Activated CD4-positive, CD25-positive, alpha-beta regulatory T cell treated with anti-CD3 and anti-CD28 coated beads, Interleukin-2, amount 50 U/mL, for 72 hours (primary cell): Measurements from ENCODE around the gene POLR3A.

Experiments
- DNase-seq: peaks from one replicate; pipeline ENCODE4 v3.0.0; 2021

Gene POLR3A

DNA sequence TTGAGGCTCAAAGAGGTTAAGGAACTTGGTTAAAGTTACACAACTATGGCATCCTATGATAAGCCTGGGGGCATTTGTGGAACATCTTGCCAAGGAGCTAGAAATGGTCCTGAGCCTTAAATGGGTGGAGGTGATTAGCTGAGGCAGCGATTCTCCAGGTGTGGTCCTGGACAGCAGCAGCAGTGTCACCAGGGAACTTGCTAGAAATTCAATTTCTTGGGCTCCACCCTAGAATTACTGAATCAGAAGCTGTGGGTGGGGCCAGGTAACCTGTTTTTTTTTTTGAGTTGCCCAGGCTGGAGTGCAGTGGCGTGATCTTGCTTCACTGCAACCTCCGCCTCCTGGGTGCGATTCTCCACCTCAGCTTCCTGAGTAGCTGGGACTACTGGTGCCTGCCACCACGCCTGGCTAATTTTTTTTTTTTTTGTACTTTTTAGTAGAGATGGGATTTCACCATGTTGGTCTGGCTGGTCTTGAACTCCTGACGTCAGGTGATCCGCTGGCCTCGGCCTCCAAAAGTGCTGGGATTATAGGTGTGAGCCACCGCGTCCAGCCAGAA is 17.5 kb upstream of the POLR3A start:
- no peak for DNase-seq

DNA sequence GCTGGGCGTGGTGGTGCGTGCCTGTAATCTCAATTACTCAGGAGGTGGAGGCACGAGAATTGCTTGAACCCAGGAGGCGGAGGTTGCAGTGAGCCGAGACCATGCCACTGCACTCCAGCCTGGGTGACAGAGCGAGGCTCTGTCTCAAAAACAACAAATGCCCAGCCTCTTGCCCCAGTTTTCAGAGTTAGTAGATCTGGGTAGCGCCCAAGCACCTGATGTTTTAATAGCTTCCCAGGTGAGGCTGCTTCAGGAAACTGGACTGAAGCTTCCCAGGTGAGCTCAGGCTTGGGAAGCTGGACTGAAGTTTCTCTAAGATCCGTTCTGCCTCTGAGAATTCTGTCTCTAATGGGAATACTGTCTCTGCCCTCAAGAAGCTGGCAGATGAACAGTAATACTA is 16.5 kb upstream of the POLR3A start:
- DNase-seq, result no peak

DNA sequence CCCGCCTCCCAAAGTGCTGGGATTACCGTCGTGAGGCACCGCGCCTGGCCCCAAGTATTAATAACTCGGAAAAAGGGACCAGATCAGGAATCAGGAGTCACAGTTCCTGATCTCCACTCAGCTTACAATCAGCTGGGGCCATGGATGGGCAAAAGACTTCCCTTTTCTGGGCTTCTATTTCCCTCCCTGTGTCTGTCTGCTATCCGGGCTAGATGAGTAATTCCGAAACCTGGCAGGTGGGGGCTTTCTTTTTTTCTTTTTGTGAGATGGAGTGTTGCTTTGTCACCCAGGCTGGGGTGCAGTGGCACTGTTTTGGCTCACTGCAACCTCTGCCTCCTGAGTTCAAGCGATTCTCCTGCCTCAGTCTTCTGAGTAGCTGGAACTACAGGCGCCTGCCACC is 15.9 kb upstream of the POLR3A start:
- DNase-seq, result no peak

DNA sequence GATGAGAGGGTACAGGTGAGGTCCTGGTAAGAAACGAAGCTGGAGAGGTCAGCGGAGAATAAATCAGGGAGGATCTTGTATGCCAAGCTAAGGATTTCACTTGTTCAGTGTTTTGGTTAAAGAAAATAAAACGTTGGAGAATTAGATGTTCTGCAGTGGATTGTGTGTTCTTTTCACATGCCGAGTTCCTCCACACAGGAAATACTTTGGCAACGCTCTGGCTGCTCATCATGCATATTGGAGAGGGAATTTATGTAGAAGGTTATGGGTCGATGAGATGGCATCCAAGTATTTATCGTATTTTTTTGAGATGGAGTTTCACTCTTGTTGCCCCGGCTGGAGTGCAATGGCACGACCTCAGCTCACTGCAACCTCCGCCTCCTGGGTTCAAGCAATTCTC is 15.4 kb upstream of the POLR3A start:
- no peak for DNase-seq

DNA sequence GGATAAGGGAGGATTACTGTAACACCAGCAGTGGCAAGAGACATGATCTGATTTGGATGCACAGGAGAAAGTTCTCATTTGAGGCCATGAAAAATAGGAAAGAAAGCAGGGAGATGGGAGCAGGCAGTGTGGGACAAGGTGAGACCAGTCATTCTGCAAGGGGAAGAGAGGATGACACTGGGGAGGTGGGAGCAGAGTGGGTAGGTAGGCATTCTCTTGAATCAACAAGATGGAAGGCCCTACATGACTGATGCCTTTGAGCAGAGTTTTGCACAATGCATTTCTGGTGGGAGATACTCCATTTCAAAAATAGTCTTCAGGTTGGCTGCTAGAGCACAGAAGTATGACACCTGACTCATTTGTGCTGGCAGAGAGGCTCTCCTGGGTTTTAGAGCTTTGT is 14.9 kb upstream of the POLR3A start:
- no peak for DNase-seq

DNA sequence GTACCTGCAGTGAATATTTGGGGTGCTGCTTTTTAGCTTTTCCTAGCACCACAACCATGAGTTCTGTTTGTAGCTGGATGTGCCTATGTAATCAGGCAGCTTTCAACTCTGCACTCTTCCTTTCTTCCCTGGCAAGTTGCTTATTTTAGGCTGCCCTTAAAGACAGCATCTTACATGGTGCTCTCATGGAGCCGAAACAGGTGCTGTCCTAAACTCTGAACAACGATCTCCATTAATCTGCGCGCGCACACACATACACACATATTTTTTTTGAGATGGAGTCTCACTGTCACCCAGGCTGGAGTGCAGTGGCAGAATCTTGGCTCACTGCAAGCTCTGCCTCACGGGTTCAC is 13.4 kb upstream of the POLR3A start:
- no peak for DNase-seq

DNA sequence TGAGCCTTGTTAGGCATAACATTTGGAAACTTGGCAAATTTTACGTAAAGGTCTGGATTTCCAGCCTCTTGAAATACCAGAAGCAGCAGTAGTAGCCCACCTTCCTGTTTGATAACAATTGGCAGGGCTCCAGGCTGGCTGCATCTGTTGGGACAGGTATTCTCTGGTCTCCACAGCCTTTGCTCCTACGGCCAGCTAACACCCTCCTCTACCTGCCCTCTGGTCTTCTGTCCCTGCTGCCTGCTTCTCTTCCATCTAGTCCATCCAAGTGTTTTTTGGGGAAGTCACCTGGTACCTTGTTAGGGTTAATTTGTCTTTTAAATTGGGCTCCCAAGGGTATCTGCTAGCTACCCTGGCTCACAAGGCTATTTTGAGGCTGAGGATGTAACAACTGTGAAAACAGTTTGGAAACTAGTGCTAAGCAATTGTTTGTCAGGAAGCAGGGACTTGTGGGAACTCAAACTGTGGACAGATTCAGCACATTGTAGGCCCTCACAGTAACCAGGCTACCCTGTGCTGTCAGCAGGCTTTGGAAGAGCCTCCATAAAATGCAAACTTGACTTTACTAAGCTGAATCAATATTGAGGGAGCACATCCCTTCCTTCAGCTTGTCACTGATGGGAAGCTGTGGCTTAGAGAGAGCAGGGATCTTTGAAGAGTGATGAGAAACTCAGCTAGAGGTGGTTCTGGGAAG is 12.9 kb upstream of the POLR3A start:
- no peak for DNase-seq

DNA sequence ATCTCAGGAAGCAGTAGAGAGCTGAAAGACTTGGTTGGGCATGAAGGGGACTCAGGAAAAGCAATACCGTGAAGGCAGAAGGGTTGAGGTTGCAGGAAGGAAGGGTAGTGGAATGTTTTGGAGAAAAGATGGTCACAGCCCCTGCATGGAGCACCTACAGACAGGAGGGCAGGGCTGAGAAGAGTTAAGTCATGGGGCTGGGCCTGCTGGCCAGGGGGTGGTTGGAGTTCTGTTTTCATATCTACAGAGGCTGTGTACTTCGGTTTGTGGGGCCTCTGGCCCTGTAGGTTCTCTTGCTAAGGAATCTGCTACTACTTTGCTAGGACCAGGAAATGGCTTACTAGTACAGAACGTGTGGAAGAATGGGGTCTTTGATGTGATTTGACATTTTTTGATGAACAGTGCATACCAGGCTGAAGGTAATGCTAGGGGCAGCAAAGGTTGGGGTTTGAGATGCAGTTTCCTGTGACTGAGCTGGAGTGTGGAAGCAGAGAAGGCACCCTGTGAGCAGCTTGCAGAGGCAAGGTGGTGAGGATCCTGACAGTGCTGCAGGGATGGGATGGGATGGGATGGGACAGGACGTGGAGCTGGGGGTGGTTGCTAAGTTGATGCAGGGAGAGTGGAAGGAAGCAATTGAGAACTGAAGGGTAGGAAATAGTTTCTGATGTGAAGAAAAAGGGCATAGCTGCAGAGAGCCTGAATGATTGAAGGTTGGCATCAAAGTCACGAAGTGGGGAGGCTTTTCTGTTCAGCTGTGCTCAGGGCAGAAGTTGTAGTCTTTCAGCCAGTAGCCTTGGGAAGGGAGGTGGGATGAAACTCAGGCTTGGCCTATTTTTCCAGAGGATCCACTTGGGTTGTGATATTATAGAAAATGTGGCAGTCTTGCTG is 12.1 kb upstream of the POLR3A start:
- no peak for DNase-seq

DNA sequence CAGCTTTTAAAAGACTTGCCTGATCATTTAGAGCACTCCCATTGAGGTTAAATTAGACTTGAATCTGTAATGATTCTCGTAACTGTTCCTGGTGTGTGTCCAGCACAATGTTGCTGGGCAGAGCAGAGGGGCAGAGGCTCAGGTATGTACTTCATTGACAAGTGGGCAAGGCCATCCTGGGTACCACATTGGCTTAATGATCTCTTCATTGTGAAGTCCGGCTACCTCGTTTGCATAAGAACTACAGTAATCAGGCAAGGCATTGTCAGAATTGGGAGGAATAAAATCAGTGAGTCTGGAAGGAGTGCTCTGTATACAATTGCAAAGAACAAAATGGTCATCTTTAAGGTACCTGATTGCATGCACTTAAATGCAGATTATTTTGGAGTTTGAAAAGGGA is 10.4 kb upstream of the POLR3A start:
- no peak for DNase-seq

DNA sequence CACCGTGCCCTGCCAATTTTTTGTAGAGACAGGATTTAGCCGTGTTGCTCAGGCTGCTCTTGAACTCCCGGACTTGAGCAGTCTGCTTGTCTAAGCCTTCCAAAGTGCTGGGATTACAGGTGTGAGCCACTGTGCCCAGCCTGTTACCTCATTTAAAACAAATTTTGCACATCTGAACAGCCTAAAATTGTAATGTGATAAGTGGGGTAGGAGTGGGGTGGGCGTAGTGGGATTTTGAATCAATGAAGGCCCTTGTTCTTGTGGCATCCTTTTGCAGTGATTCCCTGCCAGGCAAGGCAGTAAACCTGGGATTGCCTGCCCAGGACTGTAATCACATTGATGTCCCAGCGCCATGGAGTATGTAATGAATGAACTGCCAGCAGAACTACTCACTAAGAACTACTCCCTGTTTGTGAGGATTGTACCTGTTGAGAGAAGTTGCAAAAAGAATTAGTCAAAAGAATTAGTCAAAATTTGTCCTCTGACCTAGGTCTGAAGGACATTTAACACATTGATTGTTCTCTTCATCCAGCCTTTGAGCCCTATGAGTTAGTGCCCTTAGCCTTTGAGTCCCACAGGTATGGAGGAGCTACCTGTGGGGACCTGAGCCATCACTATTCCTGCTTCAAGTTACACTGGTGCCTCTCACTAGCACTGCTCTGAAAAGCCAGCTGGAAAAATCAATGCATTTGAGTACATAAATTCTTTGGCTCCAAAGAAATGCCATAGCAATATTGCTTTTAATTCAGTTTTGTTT is 9.7 kb upstream of the POLR3A start:
- no peak for DNase-seq

DNA sequence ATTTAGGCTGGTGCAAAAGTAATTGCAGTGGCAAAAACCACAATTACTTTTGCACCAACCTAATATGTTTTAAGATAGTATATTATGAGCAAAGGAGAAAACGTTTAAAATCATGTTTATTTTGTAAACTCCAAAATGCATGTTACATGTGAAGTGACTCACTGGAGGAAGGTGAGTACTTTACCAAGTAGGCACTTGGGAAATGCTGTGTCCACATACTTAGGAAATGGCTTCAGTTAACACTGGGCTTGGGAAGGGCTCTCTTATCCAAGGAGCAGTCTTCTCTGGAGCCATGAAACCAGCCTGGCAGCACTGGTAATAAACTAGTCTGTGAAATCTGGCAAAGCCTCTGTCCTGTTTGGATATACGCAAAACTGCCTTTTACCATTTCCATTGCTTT is 8.8 kb upstream of the POLR3A start:
- DNase-seq, result no peak

DNA sequence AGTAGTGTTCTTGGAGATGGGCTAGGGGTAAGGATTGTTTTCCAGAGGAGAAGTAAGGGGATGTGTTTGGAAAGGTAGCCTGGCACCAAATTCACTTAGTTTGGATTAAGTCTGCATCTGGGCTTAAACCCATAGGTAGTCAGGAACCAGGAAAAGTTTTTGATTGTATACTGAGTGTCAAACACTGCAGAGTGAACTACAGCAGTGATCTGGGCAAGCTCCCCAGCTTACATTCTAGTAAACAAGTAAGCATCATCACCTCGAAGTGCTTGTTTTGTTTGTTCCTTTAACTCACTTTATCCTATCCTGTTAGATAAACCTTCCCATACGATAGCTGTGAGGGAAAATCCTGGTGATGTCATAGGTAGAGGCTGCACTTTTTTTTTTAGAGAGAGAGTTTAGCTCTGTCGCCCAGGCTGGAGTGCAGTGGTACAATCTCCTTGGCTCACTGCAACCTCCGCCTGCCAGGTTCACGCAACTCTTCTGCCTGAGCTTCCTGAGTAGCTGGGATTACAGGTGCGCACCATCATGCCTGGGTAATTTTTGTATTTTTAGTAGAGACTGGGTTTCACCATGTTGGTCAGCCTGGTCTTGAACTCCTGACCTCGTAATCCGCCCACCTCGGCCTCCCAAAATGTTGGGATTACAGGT is 6.7 kb upstream of the POLR3A start:
- no peak for DNase-seq

DNA sequence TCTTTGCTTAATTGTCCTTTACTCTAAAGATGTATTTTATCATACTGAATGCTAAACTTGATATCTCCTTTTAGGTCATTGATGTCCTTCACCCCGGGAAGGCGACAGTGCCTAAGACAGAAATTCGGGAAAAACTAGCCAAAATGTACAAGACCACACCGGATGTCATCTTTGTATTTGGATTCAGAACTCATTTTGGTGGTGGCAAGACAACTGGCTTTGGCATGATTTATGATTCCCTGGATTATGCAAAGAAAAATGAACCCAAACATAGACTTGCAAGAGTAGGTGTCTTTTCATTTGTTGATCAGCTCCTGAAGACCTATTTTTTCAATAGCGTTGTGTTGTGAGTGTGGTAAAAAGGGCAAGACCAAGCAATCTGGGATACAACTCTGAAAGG is 6.1 kb upstream of the POLR3A start:
- DNase-seq, result no peak

DNA sequence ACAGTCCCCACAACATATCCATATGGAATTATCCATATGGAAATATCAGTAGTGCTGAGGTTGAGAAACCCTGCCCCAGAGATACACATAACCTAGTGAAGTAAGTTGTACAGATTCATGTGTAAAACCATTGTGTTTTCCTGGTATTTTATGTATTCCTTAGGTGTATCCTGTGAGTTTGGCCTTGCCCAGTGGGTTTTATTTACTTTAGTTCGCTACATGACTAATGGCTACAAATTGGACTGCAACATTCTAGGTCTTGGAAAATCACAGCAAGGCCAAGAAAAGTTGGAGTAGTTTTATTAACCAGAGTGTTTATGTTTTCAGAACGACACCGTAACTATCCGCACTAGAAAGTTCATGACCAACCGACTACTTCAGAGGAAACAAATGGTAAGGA is 5.7 kb upstream of the POLR3A start:
- DNase-seq, result no peak

DNA sequence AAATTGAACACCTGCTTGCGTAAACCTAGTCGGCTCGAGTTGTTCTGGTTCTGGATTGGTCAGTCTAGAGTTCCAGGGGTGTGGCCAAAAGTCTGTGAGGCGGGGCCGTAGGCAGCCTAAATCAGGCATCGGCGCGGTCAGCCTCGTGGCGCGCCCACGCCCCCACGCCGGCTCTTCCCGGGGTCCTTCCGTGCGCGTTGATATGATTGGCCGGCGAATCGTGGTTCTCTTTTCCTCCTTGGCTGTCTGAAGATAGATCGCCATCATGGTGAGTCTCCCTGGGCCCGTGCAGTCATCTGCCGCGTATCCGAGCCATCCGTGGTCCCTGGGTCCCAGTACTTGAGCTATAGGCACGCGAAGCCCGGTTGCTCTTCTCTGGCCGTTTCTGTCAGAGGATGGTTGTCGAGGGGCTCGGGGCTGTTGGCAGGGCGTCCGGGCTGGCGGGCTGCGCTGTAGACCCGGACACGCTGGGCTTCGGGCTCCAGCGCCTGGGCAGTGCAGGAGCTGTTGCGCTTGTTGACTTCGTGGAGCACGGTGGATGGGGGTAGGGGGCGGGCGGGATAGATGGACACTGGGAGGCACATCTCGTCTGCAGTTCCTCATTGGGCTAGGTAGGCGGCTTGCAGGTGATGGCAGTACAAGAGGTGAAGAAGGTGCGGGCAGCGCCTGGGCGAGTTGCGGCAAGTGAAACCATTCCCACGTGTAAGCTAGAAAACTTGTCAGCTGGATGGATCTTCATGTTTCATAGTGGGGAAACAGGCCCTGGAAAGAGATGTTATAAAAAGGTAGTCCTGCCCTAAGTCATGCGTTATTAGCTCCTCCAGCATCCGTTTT is 4.5 kb upstream of the POLR3A start, which contains the start of gene RPS24:
RPS24 (plus strand) TSS at position 227 of the 834 bp plus-strand sequence; CDS start at position 266, 39 bp downstream.
- DNase-seq, result peak; percentile 92

DNA sequence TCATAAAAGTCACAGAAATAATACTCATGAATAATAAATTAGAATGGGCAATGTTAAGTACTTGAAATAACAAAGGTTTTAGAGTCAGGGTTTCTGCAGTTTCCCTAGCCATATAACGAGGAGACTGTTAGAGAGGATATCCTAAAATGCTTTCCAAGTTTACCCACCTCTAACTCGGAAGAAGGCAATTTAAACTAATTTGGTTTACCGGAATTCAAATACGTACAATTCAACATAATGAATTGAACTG is 4.0 kb upstream of the POLR3A start:
- no peak for DNase-seq

DNA sequence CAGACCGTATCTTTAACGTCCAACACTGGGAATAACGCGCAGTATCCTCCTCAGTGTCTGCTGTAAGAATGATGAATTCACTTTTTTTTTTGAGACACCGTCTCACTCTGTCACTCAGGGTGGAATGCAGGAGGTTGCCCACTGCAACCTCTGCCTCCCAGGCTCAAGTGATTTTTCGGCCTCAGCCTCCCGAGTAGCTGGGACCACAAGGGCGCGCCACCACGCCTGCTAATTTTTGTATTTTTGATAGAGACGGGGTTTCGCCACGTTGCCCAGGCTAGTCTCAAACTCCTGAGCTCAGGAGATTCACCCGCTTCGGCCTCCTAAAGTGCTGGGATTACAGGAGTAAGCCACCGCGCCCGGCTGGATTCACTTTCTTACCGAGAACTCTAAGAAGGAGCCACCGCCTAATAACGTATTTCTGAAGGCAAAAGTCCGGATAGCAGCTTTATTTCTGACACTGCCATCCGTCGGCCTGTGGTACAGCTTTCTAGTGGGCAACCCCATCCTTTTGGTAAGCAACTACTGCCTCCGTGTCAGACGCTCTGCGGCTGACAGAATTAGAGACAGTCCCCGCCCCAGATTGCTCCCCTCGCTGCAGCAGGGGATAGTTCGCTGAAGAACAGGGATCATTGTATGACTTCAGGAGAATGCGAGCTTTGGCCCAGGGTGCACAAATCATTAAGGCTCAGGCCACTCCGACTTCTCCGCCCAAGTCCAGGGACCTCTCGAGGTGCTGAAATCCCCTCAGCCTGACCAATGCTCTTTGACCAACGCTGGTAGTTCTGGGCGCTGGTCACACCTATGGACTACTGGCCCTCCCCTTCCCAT is 662 bp downstream of the POLR3A start:
- no peak for DNase-seq

DNA sequence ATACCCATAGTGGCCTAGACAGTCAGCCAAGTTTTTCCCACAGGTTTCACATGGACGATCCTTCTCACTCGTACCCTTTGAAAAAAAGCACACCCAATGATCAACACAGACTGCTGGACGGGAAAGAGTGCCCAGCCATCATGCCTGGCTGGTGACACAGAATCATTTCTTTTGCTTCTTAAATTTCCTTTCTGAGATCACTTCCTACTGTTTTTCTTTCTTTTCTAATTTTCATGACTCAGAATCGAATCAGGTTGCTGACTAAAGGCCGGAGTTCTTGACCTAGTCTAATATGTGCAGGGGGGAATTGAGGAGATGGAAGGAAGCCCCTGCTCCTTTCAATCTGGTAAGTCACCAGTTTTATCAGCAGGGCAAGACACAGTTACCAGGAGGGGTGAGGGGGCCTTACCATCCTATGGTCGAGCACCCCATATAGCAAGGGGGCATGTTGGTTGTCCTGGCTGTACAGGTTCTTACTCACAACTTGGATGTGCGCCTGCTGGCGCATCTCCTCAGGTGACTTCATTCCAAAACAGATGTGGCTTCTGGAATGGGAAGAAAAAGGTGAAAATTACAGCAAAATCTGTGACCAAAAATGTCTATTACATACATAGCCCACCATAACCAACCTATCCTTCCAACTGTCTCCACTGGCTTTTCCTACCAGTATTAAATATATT is 3.5 kb downstream of the POLR3A start:
- DNase-seq, result no peak

DNA sequence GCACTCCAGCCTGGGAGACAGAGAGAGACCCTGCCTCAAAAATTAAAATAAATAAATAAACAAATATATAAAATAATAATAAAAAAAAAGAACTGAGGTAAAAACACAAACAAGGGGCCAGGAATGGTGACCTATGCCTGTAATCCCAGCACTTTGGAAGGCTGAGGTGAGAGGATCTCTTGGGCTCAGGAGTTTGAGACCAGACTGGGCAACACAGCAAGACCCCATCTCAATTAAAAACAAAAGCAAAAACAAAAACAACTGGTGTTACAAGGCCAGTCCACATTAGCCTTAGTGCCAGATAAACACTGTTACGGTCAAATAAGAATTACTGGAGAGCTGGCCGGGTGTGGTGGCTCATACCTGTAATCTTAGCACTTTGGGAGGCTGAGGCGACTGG is 5.6 kb downstream of the POLR3A start:
- DNase-seq, result no peak

DNA sequence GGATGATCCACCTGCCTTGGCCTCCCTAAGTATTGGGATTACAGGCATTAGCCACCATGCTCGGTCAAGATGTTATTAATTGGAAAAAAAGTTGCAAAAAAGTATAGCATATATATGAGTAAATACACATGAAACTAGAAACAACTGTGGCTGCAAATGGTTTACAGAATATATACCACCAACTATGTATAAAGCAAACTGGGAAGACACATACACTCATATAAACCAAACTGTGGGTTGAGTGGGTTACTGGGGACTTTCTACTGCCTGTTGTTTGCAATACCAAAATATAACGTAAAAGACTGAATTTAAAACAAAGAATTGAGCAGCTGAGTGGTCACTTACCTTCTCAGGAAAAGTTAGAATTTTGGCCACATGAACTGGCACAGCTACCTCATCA is 8.1 kb downstream of the POLR3A start:
- no peak for DNase-seq

DNA sequence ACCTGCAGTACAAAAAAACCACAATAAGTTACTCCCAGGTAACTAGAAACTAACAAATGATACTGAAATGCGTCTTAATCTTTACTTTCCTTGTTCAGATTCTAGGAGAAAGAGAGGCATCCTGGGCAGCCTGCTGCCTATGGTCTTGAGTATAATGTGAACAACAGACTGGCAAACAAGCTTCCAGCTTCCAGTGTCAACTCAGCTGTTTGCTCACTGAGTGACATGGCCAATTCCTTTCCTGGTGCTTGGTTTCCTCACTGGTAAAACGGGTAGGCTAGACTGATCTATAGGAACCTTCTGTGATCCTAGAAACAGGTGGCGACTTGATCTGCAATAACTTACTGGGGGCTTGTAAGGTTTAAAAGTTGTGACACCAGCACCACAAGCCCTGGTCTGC is 10.1 kb downstream of the POLR3A start:
- DNase-seq, result no peak
